ENCODE results near the gene R3HCC1L. TPM values are rescaled to one million over a fixed set of nuclear protein-coding genes. Genes with fewer than 3 reads are reported as not detected.
"Not testable (repeated sequence)": the region's sequence is repeated elsewhere in the genome, so short reads cannot be mapped to it uniquely, and the experiment has no call there.

R3HCC1L gene
- total RNA-seq, 1 experiment from 2014 or later: 10.7 TPM

DNA sequence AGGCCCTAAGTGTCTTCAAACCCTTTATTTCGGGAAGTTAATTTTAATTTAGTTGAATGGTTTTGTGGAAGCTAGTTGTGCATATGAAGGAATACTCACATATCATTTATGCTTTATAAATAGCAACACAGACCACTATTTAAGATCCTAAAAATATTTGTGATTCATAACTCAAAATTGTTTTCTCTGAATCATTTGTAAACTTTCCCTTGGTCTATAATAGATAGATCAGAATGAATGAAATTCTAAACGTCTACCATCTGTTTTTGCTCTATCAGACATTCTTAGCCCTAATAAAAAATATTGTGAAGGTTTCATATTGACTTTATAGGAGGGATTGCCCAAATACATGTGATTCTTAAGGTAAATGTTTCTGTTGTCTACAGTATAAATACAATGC, 90.1 kb downstream of the R3HCC1L start:
- no peak for DNase-seq (ENCODE audit: unreplicated experiment)

GRCh38 chr10:98224996-98225395, 90.5 kb downstream of the R3HCC1L start:
- no TSS peak for BruUV-seq (replicated peaks)
- CTCF ChIA-PET: no interaction called here
- peak overlapping the region; percentile 8 for H3K27ac Mint-ChIP-seq (ENCODE audit: low read depth, unreplicated experiment)
- peaks cover 6% of the 10 kb centered on the region for H3K4me1 Mint-ChIP-seq (ENCODE audit: insufficient read depth, unreplicated experiment)
- H3K36me3 Mint-ChIP-seq (ENCODE audit: insufficient read depth, unreplicated experiment): peaks cover 7% of the 10 kb centered on the region
- no peak overlapping the region for H3K4me3 Mint-ChIP-seq (ENCODE audit: unreplicated experiment)
- H3K9me3 Mint-ChIP-seq (ENCODE audit: unreplicated experiment): no peaks in the 10 kb centered on the region
- TF ChIP-seq, protein P1, sequence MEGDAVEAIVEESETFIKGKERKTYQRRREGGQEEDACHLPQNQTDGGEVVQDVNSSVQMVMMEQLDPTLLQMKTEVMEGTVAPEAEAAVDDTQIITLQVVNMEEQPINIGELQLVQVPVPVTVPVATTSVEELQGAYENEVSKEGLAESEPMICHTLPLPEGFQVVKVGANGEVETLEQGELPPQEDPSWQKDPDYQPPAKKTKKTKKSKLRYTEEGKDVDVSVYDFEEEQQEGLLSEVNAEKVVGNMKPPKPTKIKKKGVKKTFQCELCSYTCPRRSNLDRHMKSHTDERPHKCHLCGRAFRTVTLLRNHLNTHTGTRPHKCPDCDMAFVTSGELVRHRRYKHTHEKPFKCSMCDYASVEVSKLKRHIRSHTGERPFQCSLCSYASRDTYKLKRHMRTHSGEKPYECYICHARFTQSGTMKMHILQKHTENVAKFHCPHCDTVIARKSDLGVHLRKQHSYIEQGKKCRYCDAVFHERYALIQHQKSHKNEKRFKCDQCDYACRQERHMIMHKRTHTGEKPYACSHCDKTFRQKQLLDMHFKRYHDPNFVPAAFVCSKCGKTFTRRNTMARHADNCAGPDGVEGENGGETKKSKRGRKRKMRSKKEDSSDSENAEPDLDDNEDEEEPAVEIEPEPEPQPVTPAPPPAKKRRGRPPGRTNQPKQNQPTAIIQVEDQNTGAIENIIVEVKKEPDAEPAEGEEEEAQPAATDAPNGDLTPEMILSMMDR (IDR thresholded peaks at IDR 0.05; ENCODE audit: unreplicated experiment): no peak
- POLR2A ChIA-PET: no interaction called here
- H3K27me3 Mint-ChIP-seq (ENCODE audit: insufficient read depth, unreplicated experiment): no peaks in the 10 kb centered on the region
- intact Hi-C loops (cut with micrococcal nuclease): no loop called here
- no peak for DNase-seq (ENCODE audit: unreplicated experiment)

More for the DNA sequence above, 90.1 kb downstream of the R3HCC1L start:
- Mint-ChIP-seq H3K4me1 (ENCODE audit: insufficient read depth, unreplicated experiment) (peaks cover 6% of the 10 kb centered on the region), H3K9me3 (ENCODE audit: unreplicated experiment) (peaks cover 3% of the 10 kb centered on the region), H3K36me3 (ENCODE audit: insufficient read depth, unreplicated experiment) (peaks cover 7% of the 10 kb centered on the region), H3K27me3 (ENCODE audit: insufficient read depth, unreplicated experiment) (no peaks in the 10 kb centered on the region), H3K4me3 (ENCODE audit: unreplicated experiment) (no peak overlapping the region), H3K27ac (ENCODE audit: low read depth, unreplicated experiment) (no peak overlapping the region)
- POLR2A ChIA-PET: interaction anchor here (0.7 kb wide), 1 partner anchor 13 kb away, joined by 3 read pairs; no protein-coding TSS in a partner anchor
- no TSS peak for BruUV-seq (replicated peaks)
- CTCF ChIA-PET: no interaction called here
- intact Hi-C loops (cut with micrococcal nuclease): no loop called here
- TF ChIP-seq, protein P1 (IDR thresholded peaks at IDR 0.05; ENCODE audit: unreplicated experiment): no peak

DNA sequence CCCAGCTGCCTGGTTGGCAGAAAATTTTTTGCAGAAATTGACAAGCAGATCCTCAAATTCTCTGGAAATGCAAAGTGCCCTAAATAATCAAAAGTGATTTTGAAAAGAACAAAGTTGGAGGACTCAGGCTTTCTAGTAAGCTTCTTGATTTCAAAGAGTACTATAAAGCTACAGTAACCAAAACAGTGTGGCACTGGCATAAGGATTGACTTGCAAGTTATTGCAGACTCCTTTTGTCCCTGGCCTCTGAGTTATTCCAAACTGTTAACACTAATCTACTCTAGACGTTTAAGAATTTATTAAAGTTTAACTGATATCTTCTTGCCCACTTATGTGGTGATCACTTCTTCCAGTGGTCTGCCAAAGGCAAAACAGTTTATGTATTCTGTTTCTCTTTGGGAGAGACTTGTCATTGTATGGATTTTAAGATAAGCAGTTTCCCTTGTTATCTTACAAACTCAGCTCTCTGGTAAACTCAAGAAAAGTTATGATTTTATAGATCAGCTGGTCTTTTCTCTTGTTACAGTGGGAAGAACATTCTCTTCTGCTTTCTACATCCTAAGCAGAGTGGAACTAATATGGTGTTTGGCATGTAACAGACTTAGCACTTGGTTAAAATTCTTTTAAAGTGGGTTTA, 92.2 kb downstream of the R3HCC1L start:
- H3K4me3 Mint-ChIP-seq (ENCODE audit: unreplicated experiment): no peak overlapping the region
- H3K36me3 Mint-ChIP-seq (ENCODE audit: insufficient read depth, unreplicated experiment): peaks cover 7% of the 10 kb centered on the region
- H3K4me1 Mint-ChIP-seq (ENCODE audit: insufficient read depth, unreplicated experiment): peaks cover 11% of the 10 kb centered on the region
- ChIA-PET CTCF (interaction anchor here (1.3 kb wide), 1 partner anchor 56 kb away, joined by 3 read pairs; no protein-coding TSS in a partner anchor), POLR2A (no interaction called here)
- no peak for DNase-seq (ENCODE audit: unreplicated experiment)
- H3K27me3 Mint-ChIP-seq (ENCODE audit: insufficient read depth, unreplicated experiment): no peaks in the 10 kb centered on the region
- no peak overlapping the region for H3K27ac Mint-ChIP-seq (ENCODE audit: low read depth, unreplicated experiment)
- TF ChIP-seq, protein P1 (IDR thresholded peaks at IDR 0.05; ENCODE audit: unreplicated experiment): no peak
- no TSS peak for BruUV-seq (replicated peaks)
- intact Hi-C loops (cut with micrococcal nuclease): no loop called here
- H3K9me3 Mint-ChIP-seq (ENCODE audit: unreplicated experiment): no peaks in the 10 kb centered on the region

DNA sequence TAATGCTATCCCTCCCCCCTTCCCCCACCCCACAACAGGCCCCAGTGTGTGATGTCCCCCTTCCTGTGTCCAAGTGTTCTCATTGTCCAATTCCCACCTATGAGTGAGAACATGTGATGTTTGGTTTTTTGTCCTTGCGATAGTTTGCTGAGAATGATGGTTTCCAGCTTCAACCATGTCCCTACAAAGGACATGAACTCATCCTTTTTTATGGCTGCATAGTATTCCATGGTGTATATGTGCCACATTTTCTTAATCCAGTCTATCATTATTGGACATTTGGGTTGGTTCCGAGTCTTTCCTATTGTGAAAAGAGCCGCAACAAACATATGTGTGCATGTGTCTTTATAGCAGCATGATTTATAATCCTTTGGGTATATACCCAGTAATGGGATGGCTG, 93.3 kb downstream of the R3HCC1L start:
- H3K4me3 Mint-ChIP-seq (ENCODE audit: unreplicated experiment); DNase-seq (ENCODE audit: unreplicated experiment); H3K27me3 Mint-ChIP-seq (ENCODE audit: insufficient read depth, unreplicated experiment); H3K9me3 Mint-ChIP-seq (ENCODE audit: unreplicated experiment); POLR2A ChIA-PET; CTCF ChIA-PET; intact Hi-C loops (cut with micrococcal nuclease); BruUV-seq (replicated peaks); H3K27ac Mint-ChIP-seq (ENCODE audit: low read depth, unreplicated experiment): not testable (repeated sequence)
- H3K4me1 Mint-ChIP-seq (ENCODE audit: insufficient read depth, unreplicated experiment): peaks cover 11% of the 10 kb centered on the region
- H3K36me3 Mint-ChIP-seq (ENCODE audit: insufficient read depth, unreplicated experiment): peaks cover 15% of the 10 kb centered on the region

- DNase-seq (ENCODE audit: unreplicated experiment); BruUV-seq (replicated peaks); intact Hi-C loops (cut with micrococcal nuclease); H3K27me3 Mint-ChIP-seq (ENCODE audit: insufficient read depth, unreplicated experiment); POLR2A ChIA-PET; CTCF ChIA-PET; H3K27ac Mint-ChIP-seq (ENCODE audit: low read depth, unreplicated experiment); H3K4me3 Mint-ChIP-seq (ENCODE audit: unreplicated experiment); H3K9me3 Mint-ChIP-seq (ENCODE audit: unreplicated experiment): not testable (repeated sequence)
- peaks cover 17% of the 10 kb centered on the region for H3K36me3 Mint-ChIP-seq (ENCODE audit: insufficient read depth, unreplicated experiment)
- H3K4me1 Mint-ChIP-seq (ENCODE audit: insufficient read depth, unreplicated experiment): peaks cover 11% of the 10 kb centered on the region
Measured at GRCh38 chr10:98228266-98228665, 93.8 kb downstream of the R3HCC1L start.

Measured in MCF 10A (cell line).